NT2/D1 (cell line): ENCODE results near the gene CRPPA.

Experiments used
- SUZ12 ChIP-seq: IDR thresholded peaks from 2 replicates; pipeline ENCODE4 v1.6.1; 2011; ENCODE audit not compliant: insufficient read length, insufficient read depth; ENCODE audit errors: extremely low read depth
- YY1 ChIP-seq: IDR thresholded peaks from 2 replicates; pipeline ENCODE4 v1.6.1; 2011; ENCODE audit not compliant: insufficient read length, insufficient read depth
- ZNF274 ChIP-seq: IDR thresholded peaks from 2 replicates; pipeline ENCODE4 v1.6.1; 2011; ENCODE audit warnings: mild to moderate bottlenecking, low read depth, low read length

GRCh38 chr7:16420649-16421332, 547 bp downstream of the CRPPA start:
- no peak for TF ChIP-seq ZNF274
- TF ChIP-seq SUZ12, result no peak
- TF ChIP-seq YY1, result no peak
